Osteocyte (in vitro differentiated cells): ENCODE data around the gene BAG2. TPM values are rescaled to one million over a fixed set of nuclear protein-coding genes. Genes with fewer than 3 reads are reported as not detected.

ENCODE experiments used
- DNase-seq: peaks from one replicate; pipeline ENCODE4 v3.0.0; 2021; ENCODE audit warnings: mixed read lengths; ENCODE audit not compliant: unreplicated experiment; ENCODE audit errors: extremely low spot score
- H3K27ac Mint-ChIP-seq: one replicate; pipeline ENCODE4 v1.8.0; 2021; ENCODE audit warnings: mild to moderate bottlenecking, mixed read lengths; ENCODE audit not compliant: unreplicated experiment
- H3K27me3 Mint-ChIP-seq: one replicate; pipeline ENCODE4 v1.8.0; 2021; ENCODE audit warnings: mixed read lengths; ENCODE audit not compliant: unreplicated experiment
- H3K36me3 Mint-ChIP-seq: one replicate; pipeline ENCODE4 v1.8.0; 2021; ENCODE audit warnings: mixed read lengths; ENCODE audit not compliant: unreplicated experiment
- H3K4me1 Mint-ChIP-seq: one replicate; pipeline ENCODE4 v1.8.0; 2021; ENCODE audit warnings: mixed read lengths; ENCODE audit not compliant: unreplicated experiment
- H3K4me3 Mint-ChIP-seq: one replicate; pipeline ENCODE4 v1.8.0; 2021; ENCODE audit warnings: mild to moderate bottlenecking, moderate library complexity, mixed read lengths; ENCODE audit not compliant: unreplicated experiment
- H3K9me3 Mint-ChIP-seq: one replicate; pipeline ENCODE4 v1.8.0; 2021; ENCODE audit warnings: mixed read lengths; ENCODE audit not compliant: unreplicated experiment
- CTCF ChIP-seq: fragments of 200-600 bp; sonication (generic); IDR thresholded peaks from 2 replicates; pipeline ENCODE4 v1.5.0; 2021; ENCODE audit warnings: antibody characterized with exemption, mild to moderate bottlenecking, moderate library complexity
- total RNA-seq: library from RNA; stranded (reverse); gene quantifications from 2 replicates; pipeline ENCODE4 v1.2.1, GENCODE V29; 2021

BAG2 gene
- total RNA-seq, 1 donor from 2014 or later, result 9.1 TPM

GRCh38 chr6:57134954-57135353 lies 37.2 kb upstream of the BAG2 start:
- TF ChIP-seq CTCF, result no peak
- no peak overlapping the region for H3K27ac Mint-ChIP-seq
- H3K36me3 Mint-ChIP-seq, result peaks cover 39% of the 10 kb centered on the region
- no peak for DNase-seq
- H3K27me3 Mint-ChIP-seq, result no peaks in the 10 kb centered on the region
- no peaks in the 10 kb centered on the region for H3K9me3 Mint-ChIP-seq
- H3K4me1 Mint-ChIP-seq, result peaks cover 13% of the 10 kb centered on the region
- no peak overlapping the region for H3K4me3 Mint-ChIP-seq

- Mint-ChIP-seq H3K27ac (peak overlapping the region; percentile 5), H3K4me3 (no peak overlapping the region), H3K36me3 (peaks cover 38% of the 10 kb centered on the region), H3K4me1 (peaks cover 8% of the 10 kb centered on the region), H3K27me3 (no peaks in the 10 kb centered on the region), H3K9me3 (no peaks in the 10 kb centered on the region)
- TF ChIP-seq CTCF, result no peak
- DNase-seq, result no peak
These were observed 36.2 kb upstream of the BAG2 start for GRCh38 chr6:57135885-57136284.

- peaks cover 5% of the 10 kb centered on the region for H3K4me1 Mint-ChIP-seq
- H3K4me3 Mint-ChIP-seq, result no peak overlapping the region
- H3K27ac Mint-ChIP-seq, result no peak overlapping the region
- H3K9me3 Mint-ChIP-seq, result peaks cover 5% of the 10 kb centered on the region
- H3K27me3 Mint-ChIP-seq, result no peaks in the 10 kb centered on the region
- TF ChIP-seq CTCF, result no peak
- peaks cover 46% of the 10 kb centered on the region for H3K36me3 Mint-ChIP-seq
- no peak for DNase-seq
These were observed 34.8 kb upstream of the BAG2 start for GRCh38 chr6:57137350-57137749.

GRCh38 chr6:57138026-57138425 lies 34.1 kb upstream of the BAG2 start:
- peaks cover 5% of the 10 kb centered on the region for H3K4me1 Mint-ChIP-seq
- H3K4me3 Mint-ChIP-seq, result no peak overlapping the region
- H3K27me3 Mint-ChIP-seq, result no peaks in the 10 kb centered on the region
- H3K27ac Mint-ChIP-seq, result no peak overlapping the region
- H3K9me3 Mint-ChIP-seq, result peaks cover 5% of the 10 kb centered on the region
- H3K36me3 Mint-ChIP-seq, result peaks cover 50% of the 10 kb centered on the region
- no peak for DNase-seq
- no peak for TF ChIP-seq CTCF

- Mint-ChIP-seq H3K9me3 (peaks cover 5% of the 10 kb centered on the region), H3K27me3 (no peaks in the 10 kb centered on the region), H3K4me3 (no peak overlapping the region), H3K36me3 (peaks cover 48% of the 10 kb centered on the region), H3K4me1 (no peaks in the 10 kb centered on the region), H3K27ac (no peak overlapping the region)
- no peak for DNase-seq
- TF ChIP-seq CTCF, result no peak
These were observed 30.5 kb upstream of the BAG2 start for GRCh38 chr6:57141451-57142177.
